Ectodermal cell (in vitro differentiated cells): ENCODE results near the gene NT5DC1.

Experiments used
- H3K27ac ChIP-seq: 2 replicates; pipeline ENCODE4 v1.7.0; 2013; ENCODE audit warnings: mild to moderate bottlenecking, low read depth, low read length; ENCODE audit not compliant: insufficient read depth, poor library complexity, severe bottlenecking
- H3K27me3 ChIP-seq: 2 replicates; pipeline ENCODE4 v1.7.0; 2013; ENCODE audit warnings: mild to moderate bottlenecking, low read length; ENCODE audit not compliant: insufficient read depth, control insufficient read depth, poor library complexity, severe bottlenecking
- H3K36me3 ChIP-seq: one replicate; pipeline ENCODE4 v1.7.0; 2013; ENCODE audit warnings: low read length; ENCODE audit not compliant: control insufficient read depth, insufficient read depth
- H3K4me1 ChIP-seq: one replicate; pipeline ENCODE4 v1.7.0; 2013; ENCODE audit warnings: low read length; ENCODE audit not compliant: control insufficient read depth, insufficient read depth
- H3K4me3 ChIP-seq: 2 replicates; pipeline ENCODE4 v1.7.0; 2013; ENCODE audit warnings: low read depth, low read length, control low read depth; ENCODE audit not compliant: insufficient read depth
- H3K9me3 ChIP-seq: 2 replicates; pipeline ENCODE4 v1.7.0; 2013; ENCODE audit warnings: mild to moderate bottlenecking, low read length, moderate library complexity; ENCODE audit not compliant: control insufficient read depth
- WGBS, 2 experiments: methylation state at CpG; one replicate each; pipeline ENCODE4 v1.1.7; 2013; ENCODE audit warnings: missing lambda C conversion rate in 2 of 2; 5-methylcytosine and 5-hydroxymethylcytosine counted together

NT5DC1 gene

DNA sequence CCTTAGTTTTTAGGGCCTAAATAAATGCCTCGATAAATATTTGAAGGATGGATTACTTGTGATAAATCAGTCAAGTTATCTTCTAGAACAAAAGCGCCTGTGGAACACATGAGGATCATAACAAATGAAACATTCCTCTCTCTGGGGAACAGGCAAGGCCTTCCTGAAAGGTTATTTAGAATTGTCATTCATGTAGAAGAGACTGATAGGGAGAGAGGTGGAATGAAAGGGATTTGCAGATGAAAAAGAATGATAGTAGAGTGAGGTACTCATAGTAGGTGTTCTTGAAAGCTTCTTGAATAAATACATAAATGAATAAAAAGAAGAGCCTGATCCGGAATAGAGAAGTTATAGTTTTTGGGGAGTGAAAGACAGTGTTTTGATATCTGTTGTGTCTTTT, 122.7 kb downstream of the NT5DC1 start:
- Histone ChIP-seq H3K36me3 (peaks cover 5% of the 10 kb centered on the region), H3K9me3 (no peaks in the 10 kb centered on the region), H3K27ac (no peak overlapping the region), H3K27me3 (no peaks in the 10 kb centered on the region), H3K4me1 (no peaks in the 10 kb centered on the region), H3K4me3 (no peak overlapping the region)
- WGBS, 2 experiments, result 94 to 96% methylated on average over 3 of the region's 3 CpGs

DNA sequence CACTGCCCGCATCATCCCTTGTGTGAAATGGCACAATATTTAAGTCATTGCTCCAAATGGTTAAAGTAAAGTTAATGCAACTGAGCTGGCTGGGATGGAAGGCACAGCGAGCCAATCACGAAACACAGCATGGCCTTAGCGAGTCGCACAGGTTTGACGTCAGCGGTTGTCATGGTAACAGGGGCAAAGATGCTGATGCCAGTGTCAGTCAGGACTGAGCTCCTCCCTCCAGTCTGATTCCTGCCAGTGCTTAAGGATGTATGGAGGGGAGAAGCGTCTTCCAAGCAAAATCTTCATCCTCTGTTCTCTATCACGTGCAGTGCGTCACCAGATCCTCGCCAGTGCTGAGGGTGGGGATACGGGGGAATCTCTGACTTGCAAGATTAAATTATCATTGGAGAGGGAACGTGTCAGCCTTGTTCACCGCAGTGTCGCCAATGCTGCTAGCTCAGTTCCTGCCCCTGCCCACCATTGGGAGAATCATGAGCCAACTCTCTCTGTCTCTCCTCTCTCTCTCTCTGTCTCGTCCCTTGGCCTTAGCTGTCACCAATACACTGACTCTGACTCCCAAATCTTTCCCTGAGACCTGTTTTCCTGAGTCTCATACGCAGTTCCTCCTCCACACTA, 128.7 kb downstream of the NT5DC1 start:
- Histone ChIP-seq H3K9me3 (no peaks in the 10 kb centered on the region), H3K4me1 (no peaks in the 10 kb centered on the region), H3K36me3 (peaks cover 5% of the 10 kb centered on the region), H3K27me3 (no peaks in the 10 kb centered on the region), H3K27ac (no peak overlapping the region), H3K4me3 (no peak overlapping the region)
- WGBS, 2 experiments, result 83% methylated on average over 17 of the region's 17 CpGs

DNA sequence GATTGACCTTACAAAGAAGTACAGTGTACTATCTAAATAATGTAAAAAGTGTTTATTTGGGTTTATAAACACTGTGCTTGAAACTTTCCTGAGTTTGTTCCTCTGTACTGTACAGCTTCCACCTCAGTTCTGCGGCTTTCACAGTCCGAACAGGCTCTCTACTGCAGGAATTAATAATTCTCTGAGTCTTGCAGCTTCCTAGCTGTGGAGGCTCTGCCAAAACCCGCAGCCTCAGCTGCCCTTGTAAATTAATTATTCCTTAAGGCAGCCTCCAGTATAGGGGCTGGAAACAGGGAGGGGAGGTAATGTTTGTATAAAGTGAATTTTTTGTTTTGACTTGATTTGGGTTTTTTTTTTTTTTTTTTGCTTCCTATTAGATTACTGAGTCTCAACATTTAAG, 134.0 kb downstream of the NT5DC1 start:
- 95 to 99% methylated on average over 3 of the region's 3 CpGs for WGBS, 2 experiments
- Histone ChIP-seq H3K36me3 (no peaks in the 10 kb centered on the region), H3K27ac (no peak overlapping the region), H3K4me1 (no peaks in the 10 kb centered on the region), H3K27me3 (no peaks in the 10 kb centered on the region), H3K4me3 (no peak overlapping the region), H3K9me3 (no peaks in the 10 kb centered on the region)

DNA sequence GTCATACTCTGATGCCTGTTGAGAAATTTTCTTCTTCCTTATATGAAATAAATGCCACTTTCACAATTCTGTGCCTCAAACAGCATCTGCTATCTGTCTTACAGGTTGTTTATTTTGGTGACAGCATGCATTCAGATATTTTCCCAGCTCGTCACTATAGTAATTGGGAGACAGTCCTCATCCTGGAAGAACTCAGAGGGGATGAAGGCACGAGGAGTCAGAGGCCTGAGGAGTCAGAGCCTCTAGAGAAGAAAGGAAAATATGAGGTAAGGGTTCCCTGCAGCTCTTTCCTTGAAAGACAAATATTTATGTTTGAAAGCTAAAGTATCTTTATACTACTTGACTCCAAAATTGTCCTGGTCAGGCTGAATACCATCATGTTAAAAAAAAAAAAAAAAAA, 137.4 kb downstream of the NT5DC1 start:
- H3K4me1 ChIP-seq, result no peaks in the 10 kb centered on the region
- no peaks in the 10 kb centered on the region for H3K36me3 ChIP-seq
- no peaks in the 10 kb centered on the region for H3K9me3 ChIP-seq
- no peak overlapping the region for H3K4me3 ChIP-seq
- WGBS, 2 experiments, result 92% methylated on average over 2 of the region's 2 CpGs
- H3K27ac ChIP-seq, result no peak overlapping the region
- H3K27me3 ChIP-seq, result no peaks in the 10 kb centered on the region

DNA sequence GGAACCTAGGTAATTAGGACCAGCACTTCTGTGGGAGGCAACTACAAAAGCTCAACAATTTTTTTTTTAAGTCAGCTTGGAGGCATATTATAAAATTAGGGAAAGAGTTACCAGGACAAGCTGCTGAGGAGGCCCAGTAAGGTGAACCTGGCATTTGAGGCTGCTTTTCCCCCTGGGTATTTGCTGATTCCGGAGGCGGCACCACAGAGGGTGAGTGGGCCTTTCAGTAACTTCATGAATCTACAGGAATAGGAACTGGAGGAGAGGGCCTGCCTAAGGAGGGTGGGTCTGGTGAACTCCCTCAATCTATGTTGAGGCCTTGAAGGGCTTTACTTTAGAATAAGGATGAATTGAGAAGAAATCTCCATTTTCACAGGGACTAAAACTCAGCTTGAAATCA, 138.6 kb downstream of the NT5DC1 start:
- 93 to 97% methylated on average over 2 of the region's 2 CpGs for WGBS, 2 experiments

DNA sequence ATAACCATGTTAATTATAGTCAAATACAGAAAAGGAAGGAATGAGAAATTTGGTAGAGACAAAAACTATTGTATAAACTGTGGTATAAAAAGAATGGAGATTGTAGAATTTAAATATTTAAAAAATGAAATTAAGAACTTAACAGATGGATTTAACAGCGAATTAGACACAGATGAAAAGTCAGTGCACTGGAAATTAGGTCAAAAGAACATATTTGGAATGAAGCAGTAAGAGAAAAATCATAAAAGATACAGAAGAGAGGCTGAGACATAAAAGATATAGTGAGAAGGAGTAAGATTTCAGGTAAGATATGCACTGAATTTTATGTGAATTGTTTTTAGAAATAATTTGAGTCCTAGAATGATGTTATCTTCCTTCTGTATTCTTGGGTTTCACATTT, 139.2 kb downstream of the NT5DC1 start:
- Histone ChIP-seq H3K4me1 (no peaks in the 10 kb centered on the region), H3K4me3 (no peak overlapping the region)
- 96 to 98% methylated on average over 1 of the region's 1 CpG for WGBS, 2 experiments

More for the DNA sequence above, 138.6 kb downstream of the NT5DC1 start:
- Histone ChIP-seq H3K36me3 (peaks cover 3% of the 10 kb centered on the region), H3K4me3 (no peak overlapping the region), H3K9me3 (no peaks in the 10 kb centered on the region), H3K4me1 (no peaks in the 10 kb centered on the region), H3K27me3 (no peaks in the 10 kb centered on the region), H3K27ac (no peak overlapping the region)

DNA sequence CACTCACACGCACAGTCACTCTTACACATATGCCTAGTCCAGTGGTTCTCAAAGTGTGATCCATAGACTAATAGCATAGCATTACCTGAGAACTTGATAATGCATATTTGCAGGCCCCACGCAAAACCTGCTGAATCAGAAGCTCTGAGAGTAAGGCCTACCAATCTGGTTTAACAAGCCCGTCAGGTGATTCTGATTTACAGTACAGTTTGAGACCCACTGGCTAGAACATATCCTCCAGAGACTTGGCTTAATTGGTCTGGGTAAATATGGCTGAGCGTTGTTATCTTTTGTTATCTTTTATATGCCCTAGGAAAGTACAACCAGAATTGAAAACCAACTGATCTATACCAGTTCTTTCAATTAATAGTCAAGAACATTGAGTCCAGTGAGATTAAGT, 143.6 kb downstream of the NT5DC1 start:
- no peak overlapping the region for H3K4me3 ChIP-seq
- peaks cover 4% of the 10 kb centered on the region for H3K36me3 ChIP-seq
- no peaks in the 10 kb centered on the region for H3K4me1 ChIP-seq
- no peaks in the 10 kb centered on the region for H3K9me3 ChIP-seq
- no peak overlapping the region for H3K27ac ChIP-seq
- WGBS, 2 experiments, result 91 to 99% methylated on average over 3 to 4 of the region's 4 CpGs
- H3K27me3 ChIP-seq, result no peaks in the 10 kb centered on the region

More for the DNA sequence above, 139.2 kb downstream of the NT5DC1 start:
- Histone ChIP-seq H3K27me3 (no peaks in the 10 kb centered on the region), H3K9me3 (no peaks in the 10 kb centered on the region), H3K36me3 (peaks cover 4% of the 10 kb centered on the region), H3K27ac (no peak overlapping the region)

DNA sequence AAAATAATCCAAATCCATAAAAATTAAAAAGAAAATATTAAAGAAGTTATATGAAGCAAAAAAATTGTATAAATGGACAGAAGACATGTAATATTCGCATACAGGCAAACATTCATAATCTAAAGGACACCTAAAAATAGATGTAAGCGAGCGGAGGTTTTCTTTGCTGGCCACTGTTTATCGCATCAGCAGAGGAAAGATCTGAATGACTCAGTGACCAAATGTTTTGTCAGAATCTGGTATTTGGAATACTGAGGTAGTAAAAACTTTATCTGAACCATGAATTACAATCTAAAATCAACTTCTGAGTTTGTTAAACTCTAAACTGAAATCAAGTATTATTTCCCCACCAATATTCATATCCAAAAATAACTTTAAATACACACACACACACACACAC, 145.4 kb downstream of the NT5DC1 start:
- peaks cover 11% of the 10 kb centered on the region for H3K4me1 ChIP-seq
- H3K36me3 ChIP-seq, result peaks cover 4% of the 10 kb centered on the region
- no peak overlapping the region for H3K27ac ChIP-seq
- WGBS, 2 experiments, result 91 to 95% methylated on average over 4 of the region's 4 CpGs
- H3K4me3 ChIP-seq, result no peak overlapping the region
- no peaks in the 10 kb centered on the region for H3K27me3 ChIP-seq
- no peaks in the 10 kb centered on the region for H3K9me3 ChIP-seq

DNA sequence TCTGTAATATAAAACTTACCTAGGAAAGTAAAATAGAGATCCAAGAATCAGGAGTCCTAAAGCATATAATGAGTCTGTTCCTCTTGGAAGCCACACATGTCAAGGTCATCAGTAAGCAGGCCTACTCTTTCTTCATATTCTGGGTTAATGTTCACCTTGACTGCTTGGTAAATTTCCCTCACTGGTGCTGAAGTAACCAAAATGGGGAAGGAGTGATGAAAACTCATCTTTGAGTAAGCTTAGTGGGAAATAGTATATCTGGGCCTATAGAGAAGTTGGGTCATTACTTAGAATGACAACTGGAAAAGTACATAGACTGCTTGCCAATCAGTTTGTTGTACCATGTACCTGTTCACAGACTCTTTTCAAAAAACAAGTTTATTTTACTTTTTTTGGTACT, 146.6 kb downstream of the NT5DC1 start:
- Histone ChIP-seq H3K4me3 (no peak overlapping the region), H3K27ac (no peak overlapping the region), H3K27me3 (no peaks in the 10 kb centered on the region), H3K4me1 (peaks cover 16% of the 10 kb centered on the region), H3K36me3 (peaks cover 4% of the 10 kb centered on the region), H3K9me3 (no peaks in the 10 kb centered on the region)

DNA sequence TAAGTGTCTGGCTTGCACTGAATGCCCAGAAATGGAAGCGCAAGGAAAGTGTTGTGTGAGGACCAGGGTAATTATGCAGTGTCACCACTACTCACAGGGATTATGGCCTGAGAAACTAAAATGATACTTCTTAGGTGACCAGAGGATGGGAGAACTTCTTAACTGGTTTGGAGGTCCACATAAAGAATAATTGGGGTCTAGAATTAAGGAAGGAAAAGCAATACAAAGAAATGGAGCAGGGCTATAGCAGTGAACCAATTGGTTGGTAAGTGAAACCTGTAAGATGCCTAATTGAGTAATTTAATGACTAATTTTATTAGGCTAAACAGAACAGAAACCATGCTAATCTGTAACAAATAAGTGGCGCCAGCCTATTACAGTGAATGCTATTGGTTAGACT, 147.9 kb downstream of the NT5DC1 start:
- Histone ChIP-seq H3K4me3 (no peak overlapping the region), H3K4me1 (peaks cover 21% of the 10 kb centered on the region), H3K36me3 (peaks cover 4% of the 10 kb centered on the region), H3K9me3 (no peaks in the 10 kb centered on the region), H3K27me3 (no peaks in the 10 kb centered on the region), H3K27ac (no peak overlapping the region)
- 97 to 98% methylated on average over 2 of the region's 2 CpGs for WGBS, 2 experiments
